HG02981 (cell line): ENCODE results near the gene TEX14.
"Not testable (repeated sequence)": the region's sequence is repeated elsewhere in the genome, so short reads cannot be mapped to it uniquely, and the experiment has no call there.

ENCODE experiments used
- ATAC-seq: cut with Tn5 transposase; IDR thresholded peaks from one replicate; pipeline ENCODE4 v1.9.1; 2021; ENCODE audit warnings: mild to moderate bottlenecking, moderate library complexity; ENCODE audit not compliant: unreplicated experiment

Gene TEX14

GRCh38 chr17:58692239-58693055 is 602 bp upstream of the TEX14 start, which contains the start of gene RAD51C:
TSS of gene RAD51C (plus strand) at chr17:58692602. CDS start at chr17:58692644, 42 bp downstream.
- peak; percentile 96 for ATAC-seq

- ATAC-seq, result not testable (repeated sequence)
Measured at GRCh38 chr17:58690033-58690432, 1.8 kb downstream of the TEX14 start.

GRCh38 chr17:58688521-58688920 is 3.3 kb downstream of the TEX14 start:
- no peak for ATAC-seq

GRCh38 chr17:58686980-58687379 is 4.9 kb downstream of the TEX14 start:
- no peak for ATAC-seq

- not testable (repeated sequence) for ATAC-seq
Measured at GRCh38 chr17:58684462-58684861, 7.4 kb downstream of the TEX14 start.

GRCh38 chr17:58684003-58684402 is 7.8 kb downstream of the TEX14 start:
- no peak for ATAC-seq

- no peak for ATAC-seq
Measured at GRCh38 chr17:58680038-58680369, 11.8 kb downstream of the TEX14 start.

GRCh38 chr17:58679263-58680037 is 12.4 kb downstream of the TEX14 start:
- ATAC-seq, result no peak

GRCh38 chr17:58678287-58678686 is 13.6 kb downstream of the TEX14 start:
- ATAC-seq, result not testable (repeated sequence)

- ATAC-seq, result no peak
Measured at GRCh38 chr17:58677194-58677880, 14.5 kb downstream of the TEX14 start.

- ATAC-seq, result no peak
Measured at GRCh38 chr17:58671969-58672368, 19.9 kb downstream of the TEX14 start.

GRCh38 chr17:58669853-58670252 is 22.0 kb downstream of the TEX14 start:
- ATAC-seq, result no peak

GRCh38 chr17:58668598-58668935 is 23.3 kb downstream of the TEX14 start:
- ATAC-seq, result no peak

GRCh38 chr17:58667934-58668597 is 23.8 kb downstream of the TEX14 start:
- ATAC-seq, result no peak

GRCh38 chr17:58666858-58667267 is 25.0 kb downstream of the TEX14 start:
- ATAC-seq, result no peak

- ATAC-seq, result no peak
Measured at GRCh38 chr17:58665946-58666857, 25.6 kb downstream of the TEX14 start.

GRCh38 chr17:58664302-58664701 is 27.5 kb downstream of the TEX14 start:
- ATAC-seq, result no peak

GRCh38 chr17:58661499-58661898 is 30.3 kb downstream of the TEX14 start:
- no peak for ATAC-seq

GRCh38 chr17:58660621-58661020 is 31.2 kb downstream of the TEX14 start:
- ATAC-seq, result no peak

- ATAC-seq, result not testable (repeated sequence)
Measured at GRCh38 chr17:58659714-58660084, 32.1 kb downstream of the TEX14 start.
